Gastrocnemius medialis (tissue), 4 donors: ENCODE results near the gene IBTK. TPM values are rescaled to one million over a fixed set of nuclear protein-coding genes. Genes with fewer than 3 reads are reported as not detected.

Source experiments
- ATAC-seq, 2 donors: fragments of 150-250 bp; one replicate each; pipeline ENCODE4 v1.9.1; 2016
- DNase-seq, 2 donors: peaks; one replicate each; pipeline ENCODE4 v3.0.0-alpha.2; 2019
- H3K27ac ChIP-seq, 4 donors: fragments of 200-600 bp; sonication (generic); 1 replicate in 1 of 4; 2 replicates in 3 of 4; pipeline ENCODE4 v1.5.1; 2016 to 2018; ENCODE audit warnings: mild to moderate bottlenecking in 2 of 4, moderate library complexity in 1 of 4
- H3K27me3 ChIP-seq, 3 donors: fragments of 200-600 bp; sonication (generic) in 2 of 3; 1 replicate in 1 of 3; 2 replicates in 2 of 3; pipeline versions ENCODE4 v1.5.1 to v1.6.0; 2016 to 2019; ENCODE audit warnings: mild to moderate bottlenecking in 1 of 3, moderate library complexity in 1 of 3
- H3K36me3 ChIP-seq, 2 donors: fragments of 200-600 bp; sonication (generic) in 1 of 2; one replicate each; pipeline ENCODE4 v1.5.1; 2017 to 2018
- H3K4me1 ChIP-seq, 2 donors: fragments of 200-600 bp; sonication (generic) in 1 of 2; one replicate each; pipeline ENCODE4 v1.5.1; 2016 to 2017; ENCODE audit warnings: mild to moderate bottlenecking in 2 of 2
- H3K4me3 ChIP-seq, 4 donors: fragments of 200-600 bp; sonication (generic) in 3 of 4; 1 replicate in 1 of 4; 2 replicates in 3 of 4; pipeline ENCODE4 v1.5.1; 2016 to 2019; ENCODE audit warnings: mild to moderate bottlenecking in 2 of 4
- H3K9me3 ChIP-seq, 3 donors: fragments of 200-600 bp; sonication (generic) in 2 of 3; 1 replicate in 1 of 3; 2 replicates in 2 of 3; pipeline ENCODE4 v1.5.1; 2016 to 2019
- CTCF ChIP-seq, 5 experiments: fragments of 450-650 bp in 3 of 5; fragments of 200-600 bp in 2 of 5; sonication (generic) in 2 of 5; IDR thresholded peaks in 4 of 5; conservative IDR thresholded peaks in 1 of 5; 1 replicate in 4 of 5; 2 replicates in 1 of 5; pipeline ENCODE4 v1.5.1; 2016 to 2019; ENCODE audit warnings: antibody characterized with exemption in 5 of 5, mild to moderate bottlenecking in 3 of 5, moderate library complexity in 3 of 5
- POLR2A ChIP-seq, 2 donors: fragments of 450-650 bp; IDR thresholded peaks; one replicate each; pipeline ENCODE4 v1.6.1; 2017; ENCODE audit warnings: antibody characterized with exemption in 2 of 2, mild to moderate bottlenecking in 2 of 2, moderate library complexity in 2 of 2
- in situ Hi-C, 4 donors: fragments of 200-750 bp; cut with MboI; loops; one replicate each; pipeline versions ENCODE4 v1.15.0 to v1.8.0; 2017; ENCODE audit warnings: low sequenced_read_pairs in 4 of 4
- intact Hi-C: fragments of 100-400 bp; cut with DNase I; formaldehyde crosslinking; loops from one replicate; pipeline ENCODE4 v1.15.1; 2023; ENCODE audit warnings: low total_unique reads
- total RNA-seq, 4 donors: library from RNA; depleted of rRNA; stranded (reverse); fragments of >200 nt; gene quantifications; one replicate each; pipeline versions ENCODE4 v1.1.0 to v1.2.3, GENCODE V29; 2016

Gene IBTK
- total RNA-seq, 4 donors from 2014 or later: 26.2 to 31.7 (median 29.5) TPM

- in situ Hi-C loops (loop anchor here in 2 of 4 donors (10.0 to 25.0 kb wide), 2 partner anchors 806 to 939 kb away; partner anchors contain the start of genes PGM3 (in 1 of the 2) and RWDD2A (in 1 of the 2)), intact Hi-C loops (loop anchor here (5.0 to 10.0 kb wide), 2 partner anchors 496 to 946 kb away; partner anchors contain the start of genes PGM3, RWDD2A and TENT5A)
- no peaks in the 10 kb centered on the region for H3K27me3 ChIP-seq
- H3K4me1 ChIP-seq: peaks cover 31 to 44% of the 10 kb centered on the region in 2 donors
- peak overlapping the region; percentile 79 to 98 (median 86) for H3K4me3 ChIP-seq
- ATAC-seq: peak; percentile 4 to 21
- H3K9me3 ChIP-seq: no peaks in the 10 kb centered on the region
- H3K27ac ChIP-seq: peak overlapping the region; percentile 89 to 98 (median 92)
- no peak for DNase-seq
- H3K36me3 ChIP-seq: no peaks in the 10 kb centered on the region
- TF ChIP-seq POLR2A (IDR thresholded peaks at IDR 0.05) (no peak), CTCF (IDR thresholded peaks at IDR 0.05 in 4 of 5, conservative IDR thresholded peaks at IDR 0.05 in 1 of 5) (no peak)
Observed at GRCh38 chr6:82248273-82248735, 760 bp upstream of the IBTK start.

- peak; percentile 24 to 62 for DNase-seq
- Histone ChIP-seq H3K27me3 (no peaks in the 10 kb centered on the region), H3K27ac (peak overlapping the region; percentile 89 to 98 (median 92)), H3K4me3 (peak overlapping the region; percentile 79 to 98 (median 86)), H3K4me1 (peaks cover 33 to 44% of the 10 kb centered on the region in 2 donors), H3K36me3 (no peaks in the 10 kb centered on the region), H3K9me3 (no peaks in the 10 kb centered on the region)
- no peak for TF ChIP-seq POLR2A (IDR thresholded peaks at IDR 0.05)
- TF ChIP-seq CTCF (IDR thresholded peaks at IDR 0.05 in 4 of 5, conservative IDR thresholded peaks at IDR 0.05 in 1 of 5): no peak
- intact Hi-C loops: loop anchor here (5.0 to 10.0 kb wide), 2 partner anchors 495 to 948 kb away; partner anchors contain the start of genes PGM3, RWDD2A and TENT5A
- peak; percentile 55 to 72 for ATAC-seq
- in situ Hi-C loops: loop anchor here in 2 of 4 donors (10.0 to 25.0 kb wide), 2 partner anchors 808 to 940 kb away; partner anchors contain the start of genes PGM3 (in 1 of the 2) and RWDD2A (in 1 of the 2)
Observed at GRCh38 chr6:82246802-82247504, 591 bp downstream of the IBTK start.

GRCh38 chr6:82246370-82246769, 1.2 kb downstream of the IBTK start:
- Histone ChIP-seq H3K27me3 (no peaks in the 10 kb centered on the region), H3K4me1 (peaks cover 34 to 44% of the 10 kb centered on the region in 2 donors), H3K27ac (peak overlapping the region; percentile 89 to 98 (median 92)), H3K9me3 (no peaks in the 10 kb centered on the region), H3K4me3 (peak overlapping the region; percentile 79 to 98 (median 86)), H3K36me3 (no peaks in the 10 kb centered on the region)
- TF ChIP-seq CTCF (IDR thresholded peaks at IDR 0.05 in 4 of 5, conservative IDR thresholded peaks at IDR 0.05 in 1 of 5) (no peak), POLR2A (IDR thresholded peaks at IDR 0.05) (no peak)
- no peak for DNase-seq
- in situ Hi-C loops (loop anchor here in 2 of 4 donors (10.0 to 25.0 kb wide), 2 partner anchors 808 to 941 kb away; partner anchors contain the start of genes PGM3 (in 1 of the 2) and RWDD2A (in 1 of the 2)), intact Hi-C loops (loop anchor here (5.0 to 10.0 kb wide), 2 partner anchors 494 to 948 kb away; partner anchors contain the start of genes PGM3, RWDD2A and TENT5A)
- ATAC-seq: no peak

GRCh38 chr6:82245376-82245775, 2.2 kb downstream of the IBTK start:
- no peaks in the 10 kb centered on the region for H3K9me3 ChIP-seq
- intact Hi-C loops (loop anchor here (5.0 to 10.0 kb wide), 2 partner anchors 493 to 949 kb away; partner anchors contain the start of genes PGM3, RWDD2A and TENT5A), in situ Hi-C loops (loop anchor here in 2 of 4 donors (10.0 to 25.0 kb wide), 2 partner anchors 809 to 942 kb away; partner anchors contain the start of genes PGM3 (in 1 of the 2) and RWDD2A (in 1 of the 2))
- peaks cover 44 to 49% of the 10 kb centered on the region in 2 donors for H3K4me1 ChIP-seq
- no peaks in the 10 kb centered on the region for H3K36me3 ChIP-seq
- TF ChIP-seq CTCF (IDR thresholded peaks at IDR 0.05 in 4 of 5, conservative IDR thresholded peaks at IDR 0.05 in 1 of 5) (no peak), POLR2A (IDR thresholded peaks at IDR 0.05) (no peak)
- ATAC-seq (no peak), DNase-seq (no peak)
- peak overlapping the region; percentile 89 to 98 (median 92) for H3K27ac ChIP-seq
- no peak overlapping the region for H3K4me3 ChIP-seq
- no peaks in the 10 kb centered on the region for H3K27me3 ChIP-seq
